ENCODE data around the gene TBC1D24. TPM values are rescaled to one million over a fixed set of nuclear protein-coding genes. Genes with fewer than 3 reads are reported as not detected.
A peak's percentile ranks its signal among the peaks of the same experiment; 100 is the strongest.

TBC1D24 gene
- polyA plus RNA-seq, 3 donors, result 0.76 to 5.9 (median 2.1) TPM

- H3K27me3 Mint-ChIP-seq (ENCODE audit: low read depth in 3 of 3), result peaks cover 1 to 3% (median 1%) of the 10 kb centered on the region in 3 donors
- peaks cover 0 to 2% of the 10 kb centered on the region in 2 donors for H3K36me3 Mint-ChIP-seq
- Histone ChIP-seq H3K27me3 (ENCODE audit: control insufficient read depth in 2 of 2, insufficient read depth in 2 of 2, low read length in 2 of 2) (no peaks in the 10 kb centered on the region), H3K36me3 (replicated peaks in 1 of 2; ENCODE audit: control insufficient read depth in 1 of 2, insufficient read depth in 2 of 2, low read length in 2 of 2) (no peaks in the 10 kb centered on the region), H2AFZ (ENCODE audit: insufficient read depth, low read depth, low read length, poor library complexity, severe bottlenecking) (peak overlapping the region; percentile 82), H3K79me2 (ENCODE audit: insufficient read depth, low read length) (peaks cover 23% of the 10 kb centered on the region), H3K4me2 (replicated peaks; ENCODE audit: extremely low read depth, low read length, poor library complexity, severe bottlenecking) (peak overlapping the region; percentile 80), H3K4me3 (replicated peaks in 1 of 3; ENCODE audit: low read depth in 2 of 3, low read length in 3 of 3) (peak overlapping the region in 2 of 3 experiments; percentile 24 to 70), H3K27ac (ENCODE audit: low read depth in 1 of 2, low read length in 2 of 2) (peak overlapping the region; percentile 92 to 98), H4K20me1 (ENCODE audit: insufficient read depth, low read length) (no peaks in the 10 kb centered on the region), H3K9ac (ENCODE audit: insufficient read depth, low read length, poor library complexity, severe bottlenecking) (peak overlapping the region; percentile 71), H3K4me1 (ENCODE audit: control insufficient read depth in 1 of 2, insufficient read depth in 2 of 2, low read length in 2 of 2) (peaks cover 70 to 82% of the 10 kb centered on the region in 2 donors), H3K9me3 (replicated peaks in 1 of 2; ENCODE audit: control insufficient read depth in 1 of 2, insufficient read depth in 1 of 2, low read length in 2 of 2) (no peaks in the 10 kb centered on the region)
- H3K27ac Mint-ChIP-seq, result peak overlapping the region; percentile 97 to 98 (median 98)
- H3K4me3 Mint-ChIP-seq, result peak overlapping the region; percentile 74 to 89
- H3K9me3 Mint-ChIP-seq, result peaks cover 0 to 5% (median 0%) of the 10 kb centered on the region in 7 donors
- peak; percentile 43 to 66 (median 62) for DNase-seq
- intact Hi-C loops (cut with micrococcal nuclease), result loop anchor here (5.0 to 10.0 kb wide), 5 partner anchors 35 to 352 kb away; partner anchors contain the start of genes NTN3 (in 1 of the 2), RNPS1 (in 1 of the 2) and TRAF7 (in 1 of the 2)
- H3K4me1 Mint-ChIP-seq, result peaks cover 70% of the 10 kb centered on the region
- 6% methylated on average over 14 of the region's 14 CpGs for WGBS (ENCODE audit: insufficient coverage)
- no peak for TF ChIP-seq CTCF (IDR thresholded peaks at IDR 0.05)
These were observed 32.2 kb downstream of the TBC1D24 start for GRCh38 chr16:2507052-2507659.

GRCh38 chr16:2507665-2508064 lies 32.7 kb downstream of the TBC1D24 start:
- peak overlapping the region; percentile 74 to 89 for H3K4me3 Mint-ChIP-seq
- peak overlapping the region; percentile 71 for H3K9ac ChIP-seq (ENCODE audit: insufficient read depth, low read length, poor library complexity, severe bottlenecking)
- peaks cover 71% of the 10 kb centered on the region for H3K4me1 Mint-ChIP-seq

More at GRCh38 chr16:2507665-2508064, 32.7 kb downstream of the TBC1D24 start:
- H3K4me2 ChIP-seq (replicated peaks; ENCODE audit: extremely low read depth, low read length, poor library complexity, severe bottlenecking), result peak overlapping the region; percentile 80
- Mint-ChIP-seq H3K9me3 (peaks cover 0 to 5% (median 0%) of the 10 kb centered on the region in 7 donors), H3K27me3 (ENCODE audit: low read depth in 3 of 3) (peaks cover 3 to 4% (median 3%) of the 10 kb centered on the region in 3 donors), H3K27ac (peak overlapping the region; percentile 97 to 98 (median 98)), H3K36me3 (peaks cover 0 to 6% of the 10 kb centered on the region in 2 donors)
- no peaks in the 10 kb centered on the region for H3K36me3 ChIP-seq (replicated peaks in 1 of 2; ENCODE audit: control insufficient read depth in 1 of 2, insufficient read depth in 2 of 2, low read length in 2 of 2)
- peak overlapping the region in 2 of 3 experiments; percentile 24 to 70 for H3K4me3 ChIP-seq (replicated peaks in 1 of 3; ENCODE audit: low read depth in 2 of 3, low read length in 3 of 3)
- peaks cover 26% of the 10 kb centered on the region for H3K79me2 ChIP-seq (ENCODE audit: insufficient read depth, low read length)
- peak; percentile 88 to 90 (median 89) for DNase-seq
- intact Hi-C loops (cut with micrococcal nuclease), result loop anchor here (5.0 to 10.0 kb wide), 5 partner anchors 35 to 353 kb away; partner anchors contain the start of genes NTN3 (in 1 of the 2), RNPS1 (in 1 of the 2) and TRAF7 (in 1 of the 2)
- 0% methylated on average over 5 of the region's 11 CpGs for WGBS (ENCODE audit: insufficient coverage)
- peak overlapping the region; percentile 92 to 98 for H3K27ac ChIP-seq (ENCODE audit: low read depth in 1 of 2, low read length in 2 of 2)
- no peaks in the 10 kb centered on the region for H3K27me3 ChIP-seq (ENCODE audit: control insufficient read depth in 2 of 2, insufficient read depth in 2 of 2, low read length in 2 of 2)
- H3K9me3 ChIP-seq (replicated peaks in 1 of 2; ENCODE audit: control insufficient read depth in 1 of 2, insufficient read depth in 1 of 2, low read length in 2 of 2), result no peaks in the 10 kb centered on the region
- no peaks in the 10 kb centered on the region for H4K20me1 ChIP-seq (ENCODE audit: insufficient read depth, low read length)
- no peak for TF ChIP-seq CTCF (IDR thresholded peaks at IDR 0.05)
- H3K4me1 ChIP-seq (ENCODE audit: control insufficient read depth in 1 of 2, insufficient read depth in 2 of 2, low read length in 2 of 2), result peaks cover 69 to 82% of the 10 kb centered on the region in 2 donors
- peak overlapping the region; percentile 82 for H2AFZ ChIP-seq (ENCODE audit: insufficient read depth, low read depth, low read length, poor library complexity, severe bottlenecking)
